ENCODE results near the gene TNRC6B.

GRCh38 chr22:40273319-40273718, 95.6 kb downstream of the TNRC6B start:
- TF ChIP-seq JUN (CRISPR knock-in tag; IDR thresholded peaks at IDR 0.05): no peak
- TF ChIP-seq ZNF671 (CRISPR knock-in tag; IDR thresholded peaks at IDR 0.05): no peak
- TF ChIP-seq CTCF (IDR thresholded peaks at IDR 0.05): no peak
- TF ChIP-seq NR2C2 (CRISPR knock-in tag; IDR thresholded peaks at IDR 0.05): no peak
- TF ChIP-seq ZNF416 (CRISPR knock-in tag; IDR thresholded peaks at IDR 0.05): no peak
- TF ChIP-seq ZNF423 (CRISPR knock-in tag; IDR thresholded peaks at IDR 0.05): no peak
- no peak for TF ChIP-seq PREB (CRISPR knock-in tag; IDR thresholded peaks at IDR 0.05; ENCODE audit: borderline replicate concordance)
- TF ChIP-seq FOXK1 (CRISPR knock-in tag; IDR thresholded peaks at IDR 0.05): no peak
- TF ChIP-seq, protein P1, sequence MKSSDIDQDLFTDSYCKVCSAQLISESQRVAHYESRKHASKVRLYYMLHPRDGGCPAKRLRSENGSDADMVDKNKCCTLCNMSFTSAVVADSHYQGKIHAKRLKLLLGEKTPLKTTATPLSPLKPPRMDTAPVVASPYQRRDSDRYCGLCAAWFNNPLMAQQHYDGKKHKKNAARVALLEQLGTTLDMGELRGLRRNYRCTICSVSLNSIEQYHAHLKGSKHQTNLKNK (CRISPR knock-in tag; IDR thresholded peaks at IDR 0.05): no peak
- TF ChIP-seq HMGXB4 (CRISPR knock-in tag; IDR thresholded peaks at IDR 0.05): no peak
- no peak for TF ChIP-seq OVOL2 (CRISPR knock-in tag; IDR thresholded peaks at IDR 0.05; ENCODE audit: borderline replicate concordance)
- no peak for TF ChIP-seq MXD4 (CRISPR knock-in tag; IDR thresholded peaks at IDR 0.05; ENCODE audit: borderline replicate concordance)
